ENCODE data around the gene PAPPA2. TPM values are rescaled to one million over a fixed set of nuclear protein-coding genes. Genes with fewer than 3 reads are reported as not detected.
"Not testable (repeated sequence)": the region's sequence is repeated elsewhere in the genome, so short reads cannot be mapped to it uniquely, and the experiment has no call there.

The PAPPA2 gene
- total RNA-seq, 4 donors from 2014 or later, result under 0.01 to 3.1 (median 0.45) TPM

DNA sequence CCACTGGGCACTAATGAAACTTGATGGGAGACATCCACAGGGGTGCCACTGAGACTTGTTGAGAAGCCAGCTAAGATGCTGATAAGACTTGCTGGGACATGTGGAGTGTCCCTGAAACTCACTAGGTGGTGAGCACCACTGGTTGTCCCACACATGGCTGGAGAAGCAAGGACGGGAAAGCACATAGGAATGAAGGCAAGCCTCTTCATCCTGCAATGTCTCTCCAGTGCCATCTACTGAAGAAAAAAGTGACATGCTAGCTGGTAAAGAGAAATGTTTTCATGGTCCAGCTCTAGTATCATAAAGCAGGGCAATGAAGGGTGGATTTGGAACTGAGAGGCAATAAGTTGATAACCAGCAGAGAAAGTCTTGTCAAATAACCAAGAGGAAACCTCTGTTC lies 283.0 kb downstream of the PAPPA2 start:
- TF ChIP-seq, protein P1, sequence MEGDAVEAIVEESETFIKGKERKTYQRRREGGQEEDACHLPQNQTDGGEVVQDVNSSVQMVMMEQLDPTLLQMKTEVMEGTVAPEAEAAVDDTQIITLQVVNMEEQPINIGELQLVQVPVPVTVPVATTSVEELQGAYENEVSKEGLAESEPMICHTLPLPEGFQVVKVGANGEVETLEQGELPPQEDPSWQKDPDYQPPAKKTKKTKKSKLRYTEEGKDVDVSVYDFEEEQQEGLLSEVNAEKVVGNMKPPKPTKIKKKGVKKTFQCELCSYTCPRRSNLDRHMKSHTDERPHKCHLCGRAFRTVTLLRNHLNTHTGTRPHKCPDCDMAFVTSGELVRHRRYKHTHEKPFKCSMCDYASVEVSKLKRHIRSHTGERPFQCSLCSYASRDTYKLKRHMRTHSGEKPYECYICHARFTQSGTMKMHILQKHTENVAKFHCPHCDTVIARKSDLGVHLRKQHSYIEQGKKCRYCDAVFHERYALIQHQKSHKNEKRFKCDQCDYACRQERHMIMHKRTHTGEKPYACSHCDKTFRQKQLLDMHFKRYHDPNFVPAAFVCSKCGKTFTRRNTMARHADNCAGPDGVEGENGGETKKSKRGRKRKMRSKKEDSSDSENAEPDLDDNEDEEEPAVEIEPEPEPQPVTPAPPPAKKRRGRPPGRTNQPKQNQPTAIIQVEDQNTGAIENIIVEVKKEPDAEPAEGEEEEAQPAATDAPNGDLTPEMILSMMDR (IDR thresholded peaks at IDR 0.05), result no peak
- no peak for TF ChIP-seq EP300 (IDR thresholded peaks at IDR 0.05)
- no peak overlapping the region for H3K4me3 ChIP-seq
- H3K9me3 ChIP-seq, result no peaks in the 10 kb centered on the region
- intact Hi-C loops (cut with DNase I), result no loop called here
- no peak overlapping the region for H3K27ac ChIP-seq (replicated peaks in 1 of 4)
- H3K4me1 ChIP-seq, result no peaks in the 10 kb centered on the region
- whole genome bisulfite sequencing, result 73% methylated on average over 1 of the region's 1 CpG
- H3K36me3 ChIP-seq, result no peaks in the 10 kb centered on the region
- H3K27me3 ChIP-seq, result no peaks in the 10 kb centered on the region
- DNase-seq (ENCODE audit: extremely low spot score), result no peak

- no peak for TF ChIP-seq EP300 (IDR thresholded peaks at IDR 0.05)
- TF ChIP-seq, protein P1 (IDR thresholded peaks at IDR 0.05), result no peak
- WGBS, result 80% methylated on average over 2 of the region's 2 CpGs
- intact Hi-C loops (cut with DNase I), result no loop called here
- no peak overlapping the region for H3K27ac ChIP-seq (replicated peaks in 1 of 4)
- no peak overlapping the region for H3K4me3 ChIP-seq
- no peaks in the 10 kb centered on the region for H3K27me3 ChIP-seq
- H3K36me3 ChIP-seq, result no peaks in the 10 kb centered on the region
- no peak for DNase-seq (ENCODE audit: extremely low spot score)
- H3K4me1 ChIP-seq, result no peaks in the 10 kb centered on the region
- H3K9me3 ChIP-seq, result no peaks in the 10 kb centered on the region
These were observed 289.5 kb downstream of the PAPPA2 start for GRCh38 chr1:176752505-176752904.

DNA sequence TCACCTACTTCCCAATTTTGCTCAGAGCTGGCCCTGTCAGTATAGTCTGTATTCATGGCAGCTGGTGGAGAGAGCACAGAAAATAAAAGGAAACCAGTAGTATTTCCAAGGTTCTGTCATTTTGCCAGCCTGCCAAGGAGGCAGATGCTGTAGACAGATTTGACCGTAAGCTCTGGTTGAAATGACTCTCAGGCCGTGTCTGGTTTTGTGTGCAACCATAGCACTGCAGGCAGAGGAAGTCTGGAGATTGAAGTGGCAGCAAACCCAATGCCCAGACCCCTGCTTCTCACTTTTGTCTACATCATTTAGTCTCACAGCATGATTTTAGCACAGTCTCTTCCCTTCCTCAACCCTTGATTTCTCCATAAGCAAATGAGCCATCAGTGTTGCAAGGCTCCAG lies 291.7 kb downstream of the PAPPA2 start:
- H3K4me3 ChIP-seq, result no peak overlapping the region
- no peaks in the 10 kb centered on the region for H3K9me3 ChIP-seq
- intact Hi-C loops (cut with DNase I), result no loop called here
- 64% methylated on average over 2 of the region's 2 CpGs for WGBS
- H3K27ac ChIP-seq (replicated peaks in 1 of 4), result no peak overlapping the region
- no peak for DNase-seq (ENCODE audit: extremely low spot score)
- H3K27me3 ChIP-seq, result no peaks in the 10 kb centered on the region
- TF ChIP-seq POLR2A (IDR thresholded peaks at IDR 0.05; ENCODE audit: low read depth), result no peak
- TF ChIP-seq, protein P1 (IDR thresholded peaks at IDR 0.05), result no peak
- TF ChIP-seq POLR2AphosphoS5 (IDR thresholded peaks at IDR 0.05), result no peak
- no peak for TF ChIP-seq EP300 (IDR thresholded peaks at IDR 0.05)
- no peaks in the 10 kb centered on the region for H3K36me3 ChIP-seq
- no peaks in the 10 kb centered on the region for H3K4me1 ChIP-seq

DNA sequence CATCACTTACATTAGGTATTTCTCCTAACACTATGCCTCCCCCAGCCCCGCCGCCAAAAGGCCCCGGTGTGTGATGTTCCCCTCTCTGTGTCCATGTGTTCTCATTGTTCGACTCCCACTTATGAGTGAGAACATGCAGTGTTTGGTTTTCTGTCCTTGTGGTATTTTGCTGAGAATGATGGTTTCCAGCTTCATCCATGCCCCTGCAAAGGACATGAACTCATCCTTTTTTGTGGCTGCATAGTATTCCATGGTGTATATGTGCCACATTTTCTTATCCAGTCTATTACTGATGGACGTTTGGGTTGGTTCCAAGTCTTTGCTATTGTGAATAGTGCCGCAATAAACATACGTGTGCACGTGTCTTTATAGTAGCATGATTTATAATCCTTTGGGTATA lies 293.8 kb downstream of the PAPPA2 start:
- DNase-seq (ENCODE audit: extremely low spot score); H3K9me3 ChIP-seq; H3K27ac ChIP-seq (replicated peaks in 1 of 4); H3K36me3 ChIP-seq; intact Hi-C loops (cut with DNase I); H3K4me1 ChIP-seq; H3K27me3 ChIP-seq; H3K4me3 ChIP-seq: not testable (repeated sequence)
- WGBS, result 88% methylated on average over 8 of the region's 8 CpGs

- no peaks in the 10 kb centered on the region for H3K36me3 ChIP-seq
- no peak overlapping the region for H3K4me3 ChIP-seq
- WGBS, result 97% methylated on average over 2 of the region's 2 CpGs
- DNase-seq (ENCODE audit: extremely low spot score), result no peak
- H3K4me1 ChIP-seq, result no peaks in the 10 kb centered on the region
- intact Hi-C loops (cut with DNase I), result no loop called here
- H3K27me3 ChIP-seq, result no peaks in the 10 kb centered on the region
- TF ChIP-seq EP300 (IDR thresholded peaks at IDR 0.05) (no peak), POLR2AphosphoS5 (IDR thresholded peaks at IDR 0.05) (no peak), POLR2A (IDR thresholded peaks at IDR 0.05; ENCODE audit: low read depth) (no peak)
- TF ChIP-seq, protein P1 (IDR thresholded peaks at IDR 0.05), result no peak
- H3K9me3 ChIP-seq, result no peaks in the 10 kb centered on the region
- no peak overlapping the region for H3K27ac ChIP-seq (replicated peaks in 1 of 4)
These were observed 302.6 kb downstream of the PAPPA2 start for GRCh38 chr1:176765608-176766007.

All from esophagus muscularis mucosa (tissue), 4 donors.